Measurements from ENCODE around the gene KCNIP4. TPM values are rescaled to one million over a fixed set of nuclear protein-coding genes. Genes with fewer than 3 reads are reported as not detected.

KCNIP4 gene
- total and polyA plus RNA-seq, 9 of the 15 experiments (the other 6 are each of a cell fraction or from before 2014, with no cell fraction given): 0.25 to 0.41 TPM; not detected in 7

- no peaks in the 10 kb centered on the region for H3K9me1 ChIP-seq (ENCODE audit: control insufficient read depth, insufficient read depth, low read length)
- H4K20me1 ChIP-seq (replicated peaks; ENCODE audit: control insufficient read depth, insufficient read depth, low read length): no peaks in the 10 kb centered on the region
- no peak for ATAC-seq
- CTCF ChIA-PET (ENCODE audit: low intra/inter-chr PET ratio): no interaction called here
- no peaks in the 10 kb centered on the region for H3K9me3 ChIP-seq (replicated peaks; ENCODE audit: control insufficient read depth, insufficient read depth, low read depth, low read length)
- no peak overlapping the region for H3K9ac ChIP-seq (ENCODE audit: insufficient read depth in 1 of 2, low read depth in 2 of 2, low read length in 2 of 2)
- POLR2A ChIA-PET: no interaction called here
- FAIRE-seq: no peak
- H3K4me3 ChIP-seq: no peak overlapping the region
- TF ChIP-seq POLR2A (conservative IDR thresholded peaks at IDR 0.05): no peak
- H3K79me2 ChIP-seq (ENCODE audit: control insufficient read depth, insufficient read depth, low read length): no peaks in the 10 kb centered on the region
- H3K27me3 ChIP-seq (ENCODE audit: control insufficient read depth in 2 of 2, insufficient read depth in 2 of 2, low read length in 2 of 2): no peaks in the 10 kb centered on the region
- no peak overlapping the region for H3K4me2 ChIP-seq (ENCODE audit: insufficient read depth, low read length)
- no peaks in the 10 kb centered on the region for H3K36me3 ChIP-seq (ENCODE audit: control insufficient read depth, insufficient read depth, low read length)
- H3K27ac ChIP-seq (ENCODE audit: extremely low read depth, low read depth, low read length): no peak overlapping the region
- DNase-seq (ENCODE audit: extremely low read depth in 1 of 4, low spot score in 3 of 4): no peak
- no TSS peak for BruUV-seq (replicated peaks)
- H3K4me1 ChIP-seq (replicated peaks in 1 of 2; ENCODE audit: control insufficient read depth in 2 of 2, insufficient read depth in 2 of 2, low read length in 2 of 2): no peaks in the 10 kb centered on the region
- in situ Hi-C loops (cut with MboI) (no loop called here), intact Hi-C loops (cut with micrococcal nuclease) (no loop called here)
- no peak overlapping the region for H2AFZ ChIP-seq (ENCODE audit: low read depth, low read length)
- 0% methylated on average over 3 of the region's 3 CpGs for WGBS (ENCODE audit: insufficient coverage, low coverage, missing lambda C conversion rate)
Measured at GRCh38 chr4:20832826-20833225, 1115.7 kb downstream of the KCNIP4 start.

GRCh38 chr4:20831746-20832145 lies 1116.8 kb downstream of the KCNIP4 start:
- Histone ChIP-seq H3K9me1 (ENCODE audit: control insufficient read depth, insufficient read depth, low read length) (no peaks in the 10 kb centered on the region), H3K9ac (ENCODE audit: insufficient read depth in 1 of 2, low read depth in 2 of 2, low read length in 2 of 2) (no peak overlapping the region), H3K4me1 (replicated peaks in 1 of 2; ENCODE audit: control insufficient read depth in 2 of 2, insufficient read depth in 2 of 2, low read length in 2 of 2) (no peaks in the 10 kb centered on the region), H3K36me3 (ENCODE audit: control insufficient read depth, insufficient read depth, low read length) (no peaks in the 10 kb centered on the region), H3K27me3 (ENCODE audit: control insufficient read depth in 2 of 2, insufficient read depth in 2 of 2, low read length in 2 of 2) (no peaks in the 10 kb centered on the region), H3K4me2 (ENCODE audit: insufficient read depth, low read length) (no peak overlapping the region), H3K4me3 (no peak overlapping the region), H2AFZ (ENCODE audit: low read depth, low read length) (no peak overlapping the region), H3K27ac (ENCODE audit: extremely low read depth, low read depth, low read length) (no peak overlapping the region), H3K79me2 (ENCODE audit: control insufficient read depth, insufficient read depth, low read length) (no peaks in the 10 kb centered on the region), H3K9me3 (replicated peaks; ENCODE audit: control insufficient read depth, insufficient read depth, low read depth, low read length) (no peaks in the 10 kb centered on the region), H4K20me1 (replicated peaks; ENCODE audit: control insufficient read depth, insufficient read depth, low read length) (no peaks in the 10 kb centered on the region)
- in situ Hi-C loops (cut with MboI) (no loop called here), intact Hi-C loops (cut with micrococcal nuclease) (no loop called here)
- no peak for FAIRE-seq
- ATAC-seq: no peak
- DNase-seq (ENCODE audit: extremely low read depth in 1 of 4, low spot score in 3 of 4): no peak
- ChIA-PET CTCF (ENCODE audit: low intra/inter-chr PET ratio) (no interaction called here), POLR2A (no interaction called here)
- BruUV-seq (replicated peaks): no TSS peak
- WGBS (ENCODE audit: insufficient coverage, low coverage, missing lambda C conversion rate): 0% methylated on average over 1 of the region's 1 CpG
- TF ChIP-seq ZNF143 (CRISPR knock-in tag; IDR thresholded peaks at IDR 0.05) (no peak), ADNP (tag; IDR thresholded peaks at IDR 0.05) (no peak), ARID4B (CRISPR knock-in tag; IDR thresholded peaks at IDR 0.05) (no peak), HDGF (IDR thresholded peaks at IDR 0.05) (no peak)
